Adrenal gland (tissue), 12 donors: Measurements from ENCODE around the gene ZNF480. TPM values are rescaled to one million over a fixed set of nuclear protein-coding genes. Genes with fewer than 3 reads are reported as not detected.
"Not testable (repeated sequence)": the region's sequence is repeated elsewhere in the genome, so short reads cannot be mapped to it uniquely, and the experiment has no call there.

Source experiments
- DNase-seq, 7 donors: peaks; one replicate each; pipeline ENCODE4 v3.0.0-alpha.2; 2019 to 2020
- H3K27ac ChIP-seq, 5 donors: fragments of 200-600 bp; sonication (generic) in 4 of 5; 1 replicate in 3 of 5; 2 replicates in 2 of 5; pipeline versions ENCODE4 v1.5.1 to v1.8.0; 2016 to 2020; ENCODE audit warnings: mild to moderate bottlenecking in 1 of 5
- H3K27me3 ChIP-seq: fragments of 200-600 bp; 2 replicates; pipeline ENCODE4 v1.8.0; 2021
- H3K36me3 ChIP-seq, 2 donors: fragments of 200-600 bp; replicated peaks in 1 of 2; 1 replicate in 1 of 2; 2 replicates in 1 of 2; pipeline versions ENCODE4 v1.5.1 to v1.8.0; 2018 to 2022
- H3K4me1 ChIP-seq, 2 donors: fragments of 200-600 bp; replicated peaks in 1 of 2; 1 replicate in 1 of 2; 2 replicates in 1 of 2; pipeline versions ENCODE4 v1.5.1 to v1.8.0; 2018 to 2021
- H3K4me3 ChIP-seq, 4 donors: fragments of 200-600 bp; sonication (generic) in 3 of 4; one replicate each; pipeline ENCODE4 v1.5.1; 2016 to 2018
- H3K9me3 ChIP-seq, 3 donors: fragments of 200-600 bp; sonication (generic) in 1 of 3; replicated peaks in 1 of 3; 1 replicate in 2 of 3; 2 replicates in 1 of 3; pipeline versions ENCODE4 v1.5.1 to v1.8.0; 2016 to 2021
- CTCF ChIP-seq, 6 experiments: fragments of 450-650 bp in 4 of 6; fragments of 200-600 bp in 2 of 6; sonication (generic) in 1 of 6; IDR thresholded peaks; 1 replicate in 5 of 6; 2 replicates in 1 of 6; pipeline versions ENCODE4 v1.5.1 to v1.8.0; 2016 to 2021; ENCODE audit warnings: antibody characterized with exemption in 6 of 6, mild to moderate bottlenecking in 2 of 6, moderate library complexity in 1 of 6
- POLR2A ChIP-seq, 2 donors: fragments of 450-650 bp; IDR thresholded peaks; one replicate each; pipeline ENCODE4 v1.6.1; 2017; ENCODE audit warnings: antibody characterized with exemption in 2 of 2, mild to moderate bottlenecking in 2 of 2, moderate library complexity in 1 of 2
- WGBS, 4 donors: extraction: QIAGEN DNeasy Blood & Tissue Kit in 2 of 4; methylation state at CpG; one replicate each; pipeline versions ENCODE4 v1.1.5 to v1.1.7; 2013 to 2017; 5-methylcytosine and 5-hydroxymethylcytosine counted together
- intact Hi-C, 2 donors: fragments of 100-400 bp; cut with DNase I; formaldehyde crosslinking; loops; one replicate each; pipeline versions ENCODE4 v1.14.1 to v1.15.0; 2022 to 2023
- polyA plus RNA-seq, 3 donors: library from polyadenylated mRNA; stranded (reverse); fragments of 200-250 nt in 2 of 3; fragments of 350-450 nt in 1 of 3; fragmentation: Illumina TruSeq in 1 of 3; extraction: RNeasy Lipid Tissue Mini Kit (QIAGEN cat#74804) in 1 of 3; gene quantifications; one replicate each; pipeline ENCODE4 v1.2.3, GENCODE V29; 2013 to 2014
- total RNA-seq, 9 donors: library from RNA; depleted of rRNA in 4 of 9; stranded (reverse); fragments of >200 nt in 4 of 9; fragments of 120-200 nt in 1 of 9; fragmentation: NEBNext Ultra II Directional in 1 of 9; extraction: Animal tissue kit (Norgen Biotek cat#: 25700) in 1 of 9; gene quantifications; one replicate each; pipeline versions ENCODE4 v1.1.0 to v1.2.4, GENCODE V29; 2013 to 2023
- donor health status: healthy with polysubstance abuse.
- donor health status: Bipolar disorder and iron deficiency.
- donor health status: DM: yes; HTN: yes; CAD: no.
- donor health status: DM: no; HTN: no; CAD: no.
- donor health status: DM: no; HTN: no; CAD: no.
- donor health status: DM: yes; HTN: yes; CAD: no.

ZNF480 gene
- total and polyA plus RNA-seq, 12 donors = 2.1 to 16.3 (median 9.5) TPM

GRCh38 chr19:52275988-52276387, 21.0 kb upstream of the ZNF480 start:
- no peak for TF ChIP-seq CTCF (IDR thresholded peaks at IDR 0.05)
- TF ChIP-seq POLR2A (IDR thresholded peaks at IDR 0.05) = no peak
- H3K4me1 ChIP-seq = peaks cover 0 to 11% of the 10 kb centered on the region in 2 donors
- H3K9me3 ChIP-seq = no peaks in the 10 kb centered on the region
- intact Hi-C loops = no loop called here
- no peaks in the 10 kb centered on the region for H3K27me3 ChIP-seq
- no peak overlapping the region for H3K4me3 ChIP-seq
- H3K36me3 ChIP-seq = no peaks in the 10 kb centered on the region
- WGBS, 4 donors = 91 to 95% (median 92%) methylated on average over 5 of the region's 5 CpGs
- no peak overlapping the region for H3K27ac ChIP-seq
- DNase-seq = no peak

GRCh38 chr19:52277471-52277870, 19.5 kb upstream of the ZNF480 start:
- intact Hi-C loops = no loop called here
- H3K36me3 ChIP-seq = no peaks in the 10 kb centered on the region
- TF ChIP-seq CTCF (IDR thresholded peaks at IDR 0.05) = no peak
- TF ChIP-seq POLR2A (IDR thresholded peaks at IDR 0.05) = no peak
- H3K4me1 ChIP-seq = peaks cover 0 to 6% of the 10 kb centered on the region in 2 donors
- H3K27me3 ChIP-seq = no peaks in the 10 kb centered on the region
- DNase-seq = no peak
- H3K27ac ChIP-seq = no peak overlapping the region
- H3K4me3 ChIP-seq = no peak overlapping the region
- WGBS, 4 donors = 87 to 94% (median 94%) methylated on average over 6 of the region's 6 CpGs
- H3K9me3 ChIP-seq = no peaks in the 10 kb centered on the region

- H3K27me3 ChIP-seq = no peaks in the 10 kb centered on the region
- TF ChIP-seq POLR2A (IDR thresholded peaks at IDR 0.05) (no peak), CTCF (IDR thresholded peaks at IDR 0.05) (no peak)
- H3K27ac ChIP-seq = no peak overlapping the region
- H3K4me3 ChIP-seq = no peak overlapping the region
- peak in 1 of 7 donors; percentile 15 for DNase-seq
- intact Hi-C loops = no loop called here
- peaks cover 0 to 40% of the 10 kb centered on the region in 2 donors for H3K36me3 ChIP-seq
- WGBS, 4 donors = 69 to 82% (median 78%) methylated on average over 6 of the region's 6 CpGs
- H3K9me3 ChIP-seq = no peaks in the 10 kb centered on the region
- no peaks in the 10 kb centered on the region for H3K4me1 ChIP-seq
Observed at GRCh38 chr19:52286256-52286655, 10.7 kb upstream of the ZNF480 start.

GRCh38 chr19:52291781-52292180, 5.2 kb upstream of the ZNF480 start:
- no peaks in the 10 kb centered on the region for H3K9me3 ChIP-seq
- 88 to 97% (median 96%) methylated on average over 3 of the region's 3 CpGs for WGBS, 4 donors
- H3K36me3 ChIP-seq = peaks cover 0 to 15% of the 10 kb centered on the region in 2 donors
- DNase-seq = no peak
- TF ChIP-seq CTCF (IDR thresholded peaks at IDR 0.05) (no peak), POLR2A (IDR thresholded peaks at IDR 0.05) (no peak)
- H3K27ac ChIP-seq = no peak overlapping the region
- intact Hi-C loops = no loop called here
- no peaks in the 10 kb centered on the region for H3K27me3 ChIP-seq
- peaks cover 4 to 7% of the 10 kb centered on the region in 2 donors for H3K4me1 ChIP-seq
- no peak overlapping the region for H3K4me3 ChIP-seq

- H3K27ac ChIP-seq, H3K27me3 ChIP-seq, intact Hi-C loops, H3K4me3 ChIP-seq, DNase-seq, H3K4me1 ChIP-seq, H3K9me3 ChIP-seq: not testable (repeated sequence)
- WGBS, 4 donors = 85 to 99% (median 96%) methylated on average over 6 of the region's 6 CpGs
- peaks cover 0 to 15% of the 10 kb centered on the region in 2 donors for H3K36me3 ChIP-seq
Observed at GRCh38 chr19:52292946-52293345, 4.0 kb upstream of the ZNF480 start.
